Fibroblast of gingiva (primary cell): Measurements from ENCODE around the gene CEP20.
A peak's percentile ranks its signal among the peaks of the same experiment; 100 is the strongest.
"Not testable (repeated sequence)": the region's sequence is repeated elsewhere in the genome, so short reads cannot be mapped to it uniquely, and the experiment has no call there.

Experiments used
- DNase-seq: peaks from one replicate; pipeline ENCODE4 v3.0.0-alpha.2; 2011; ENCODE audit warnings: low read depth

CEP20 gene

GRCh38 chr16:15888072-15888976 lies at the start of gene CEP20:
Gene CEP20, minus strand, starts transcription at chr16:15888603. Its CDS starts 18 bp downstream, at chr16:15888585.
- peak; percentile 98 for DNase-seq

GRCh38 chr16:15936809-15937208 lies 48.4 kb upstream of the CEP20 start:
- DNase-seq, result not testable (repeated sequence)

DNA sequence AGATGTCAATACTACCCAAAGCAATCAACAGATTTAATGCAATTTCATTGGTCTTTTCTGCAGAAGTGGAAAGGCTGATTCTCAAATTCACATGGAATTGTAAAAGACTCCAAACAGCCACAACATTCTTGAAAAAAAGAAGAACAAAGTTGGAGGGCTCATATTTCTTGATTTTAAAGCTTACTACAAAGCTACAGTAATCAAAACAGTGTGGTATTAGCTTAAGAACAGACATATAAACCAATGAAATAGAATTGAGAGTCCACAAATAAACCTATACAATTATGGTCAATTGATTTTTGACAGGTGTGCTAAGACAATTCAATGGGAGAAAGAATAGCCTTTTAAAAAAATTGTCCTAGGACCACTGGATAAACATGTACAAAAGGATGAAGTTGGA lies 46.6 kb upstream of the CEP20 start:
- DNase-seq, result no peak

- DNase-seq, result no peak
These were observed 45.4 kb upstream of the CEP20 start for GRCh38 chr16:15933781-15934180.

GRCh38 chr16:15932939-15933338 lies 44.5 kb upstream of the CEP20 start:
- no peak for DNase-seq

- no peak for DNase-seq
These were observed 40.1 kb upstream of the CEP20 start for GRCh38 chr16:15928261-15929104.

- no peak for DNase-seq
These were observed 37.2 kb upstream of the CEP20 start for GRCh38 chr16:15925631-15926030.

GRCh38 chr16:15924996-15925395 lies 36.6 kb upstream of the CEP20 start:
- no peak for DNase-seq

DNA sequence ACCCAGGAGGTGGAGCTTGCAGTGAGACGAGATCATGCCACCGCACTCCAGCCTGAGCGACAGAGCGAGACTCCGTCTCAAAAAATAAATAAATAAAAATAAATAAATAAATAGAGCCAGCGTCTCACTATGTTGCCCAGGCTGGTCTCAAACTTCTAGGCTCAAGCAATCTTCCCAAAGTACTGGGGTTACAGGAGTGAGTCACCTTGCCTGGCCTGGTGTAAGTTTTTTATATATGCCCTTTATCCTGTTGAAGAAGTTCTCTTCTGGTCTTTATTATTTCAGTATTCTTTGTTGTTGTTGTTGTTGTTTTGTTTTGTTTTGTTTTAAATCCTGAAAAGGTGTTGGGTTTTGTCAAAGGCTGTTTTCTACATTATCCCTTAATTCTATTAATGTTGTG lies 30.9 kb upstream of the CEP20 start:
- DNase-seq, result no peak

DNA sequence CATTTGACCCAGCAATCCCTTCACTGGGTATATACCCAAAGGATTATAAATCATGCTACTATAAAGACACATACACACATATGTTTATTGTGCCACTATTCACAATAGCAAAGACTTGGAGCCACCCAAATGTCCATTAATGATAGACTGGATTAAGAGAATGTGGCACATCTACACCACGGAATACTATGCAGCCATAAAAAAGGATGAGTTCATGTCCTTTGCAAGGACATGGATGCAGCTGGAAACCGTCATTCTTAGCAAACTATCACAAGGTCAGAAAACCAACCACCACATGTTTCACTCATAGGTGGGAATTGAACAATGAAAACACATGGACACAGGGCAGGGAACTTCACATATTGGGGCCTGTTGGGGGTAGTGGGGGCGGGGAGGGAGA lies 29.9 kb upstream of the CEP20 start:
- DNase-seq, result not testable (repeated sequence)

DNA sequence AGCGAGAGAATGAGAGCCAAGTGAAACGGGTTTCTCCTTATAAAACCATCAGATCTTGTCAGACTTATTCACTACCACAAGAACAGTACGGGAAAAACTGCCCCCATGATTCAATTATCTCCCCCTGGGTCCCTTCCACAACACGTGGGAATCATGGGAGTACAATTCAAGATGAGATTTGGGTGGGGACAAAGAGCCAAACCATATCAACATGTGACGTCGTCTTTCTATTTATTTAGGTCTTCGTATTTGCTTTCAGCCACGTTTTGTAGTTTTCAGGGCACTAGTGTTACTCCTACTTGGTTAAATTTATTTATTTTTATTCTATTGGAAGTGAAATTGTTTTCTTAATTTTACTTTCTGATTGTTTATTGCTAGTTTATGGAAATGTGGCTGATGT lies 27.9 kb upstream of the CEP20 start:
- DNase-seq, result no peak

GRCh38 chr16:15915555-15916081 lies 27.2 kb upstream of the CEP20 start:
- no peak for DNase-seq

GRCh38 chr16:15913046-15913698 lies 24.8 kb upstream of the CEP20 start:
- no peak for DNase-seq

- DNase-seq, result no peak
These were observed 22.8 kb upstream of the CEP20 start for GRCh38 chr16:15911198-15911597.

DNA sequence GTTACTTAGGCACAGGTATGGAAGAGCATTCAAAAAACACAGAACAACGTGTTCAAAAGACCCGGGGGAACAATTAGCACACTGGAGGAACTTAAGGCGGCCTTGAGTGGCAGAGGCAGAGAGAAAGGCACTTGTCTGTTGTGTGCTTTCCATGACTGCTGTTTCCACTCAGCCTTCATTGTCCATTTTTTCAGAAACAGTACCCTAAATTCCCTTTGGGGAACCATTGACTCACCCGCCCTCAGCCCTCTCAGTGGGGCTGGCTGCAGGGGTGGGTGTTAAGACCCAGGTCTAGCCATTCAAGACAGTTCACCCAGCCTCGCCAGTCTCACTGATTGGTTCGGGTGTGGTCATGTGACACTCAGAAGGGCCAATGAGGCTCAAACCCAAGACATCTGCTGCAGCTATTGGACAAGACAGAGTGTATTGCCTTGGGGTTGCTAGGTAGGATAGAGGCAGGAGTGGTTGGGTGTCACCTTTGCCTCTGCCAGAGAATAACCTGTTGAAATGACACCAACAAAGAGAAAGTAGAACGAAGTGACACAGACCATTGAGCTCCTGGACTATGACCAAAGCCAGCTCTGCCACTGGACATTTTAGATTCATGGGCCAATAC lies 19.6 kb upstream of the CEP20 start:
- DNase-seq, result no peak

GRCh38 chr16:15906439-15906838 lies 18.0 kb upstream of the CEP20 start:
- no peak for DNase-seq

DNA sequence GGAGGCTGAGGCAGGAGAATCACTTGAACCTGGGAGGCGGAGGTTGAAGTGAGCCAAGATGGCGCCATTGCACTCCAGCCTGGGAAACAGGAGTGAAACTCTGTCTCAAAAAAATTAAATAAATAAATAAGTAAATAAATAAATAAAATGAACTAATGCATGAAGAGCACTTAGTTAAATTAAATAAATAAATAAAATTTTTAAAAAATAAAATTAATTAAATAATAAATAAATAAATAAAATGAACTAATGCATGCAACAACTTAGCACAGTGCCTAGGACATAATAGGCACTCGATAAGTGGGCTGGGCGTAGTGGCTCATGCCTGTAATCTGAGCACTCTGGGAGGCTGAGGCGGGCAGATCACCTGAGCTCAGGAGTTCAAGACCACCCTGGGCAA lies 15.6 kb upstream of the CEP20 start:
- no peak for DNase-seq

DNA sequence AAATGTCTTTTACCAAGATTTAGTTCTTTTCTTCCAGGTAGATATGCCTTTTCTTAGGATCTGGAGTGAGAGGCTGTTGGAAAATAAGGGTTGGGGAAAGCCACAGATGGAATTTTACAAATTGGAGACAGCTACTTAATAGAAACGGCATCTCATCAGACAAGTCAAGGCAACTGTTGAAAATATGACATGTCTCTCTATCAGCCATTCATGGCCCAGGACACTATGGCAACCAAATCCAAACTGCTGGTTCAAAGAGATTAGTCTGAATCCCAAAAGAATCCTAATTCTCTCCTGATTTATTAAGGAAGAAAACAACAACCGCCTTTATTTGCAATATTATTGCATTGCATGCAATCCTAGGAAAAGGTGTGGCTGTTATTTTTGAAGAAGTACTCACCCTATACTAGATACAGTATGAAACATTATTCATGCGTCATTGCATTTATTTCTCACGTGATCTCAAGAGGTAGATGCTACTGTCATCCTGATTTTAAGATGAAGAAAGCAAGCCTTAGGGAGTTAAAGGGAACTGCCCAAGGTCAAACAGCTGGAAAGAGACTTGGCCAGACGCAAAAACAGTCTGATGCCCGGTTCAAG lies 12.6 kb upstream of the CEP20 start:
- DNase-seq, result no peak

GRCh38 chr16:15900357-15900756 lies 12.0 kb upstream of the CEP20 start:
- no peak for DNase-seq

- DNase-seq, result peak; percentile 33
These were observed 11.2 kb upstream of the CEP20 start for GRCh38 chr16:15899538-15900100.

GRCh38 chr16:15898654-15899053 lies 10.3 kb upstream of the CEP20 start:
- DNase-seq, result no peak
